PC-9 (cell line): Measurements from ENCODE around the gene SLC26A6. TPM values are rescaled to one million over a fixed set of nuclear protein-coding genes. Genes with fewer than 3 reads are reported as not detected.

Experiments
- BruUV-seq: library from RNA; stranded (reverse); fragments of 400-500 nt; replicated peaks from 2 replicates; lab custom pipeline; 2021; lab: Mats Ljungman, UMichigan
- CTCF ChIA-PET: fragments of 300-600 bp; sonication (Branson Sonifier 250); formaldehyde crosslinking; loops from one replicate; lab custom pipeline; 2022; ENCODE audit warnings: antibody characterized with exemption; lab: Charles Lee
- POLR2A ChIA-PET: fragments of 300-600 bp; sonication (Branson Sonifier 250); formaldehyde crosslinking; loops from one replicate; lab custom pipeline; 2022; ENCODE audit warnings: antibody characterized with exemption; ENCODE audit not compliant: unreplicated experiment; lab: Charles Lee
- DNase-seq, 2 experiments: peaks; one replicate each; pipeline versions ENCODE4 v3.0.0 to v3.0.0-alpha.2; 2015 to 2022; ENCODE audit warnings: mixed read lengths in 1 of 2
- H2AFZ ChIP-seq: fragments of 200-600 bp; sonication (generic); 2 replicates; pipeline ENCODE4 v1.8.1; 2017; ENCODE audit warnings: antibody characterized with exemption
- H3F3A ChIP-seq: fragments of 200-600 bp; sonication (generic); 2 replicates; pipeline ENCODE4 v1.8.1; 2017; ENCODE audit warnings: antibody characterized with exemption, mild to moderate bottlenecking, low read depth; ENCODE audit not compliant: insufficient read depth
- H3K27ac ChIP-seq: fragments of 200-600 bp; sonication (generic); 2 replicates; pipeline ENCODE4 v1.6.1; 2016; ENCODE audit warnings: mixed run types
- H3K27me3 ChIP-seq: fragments of 200-600 bp; sonication (generic); 2 replicates; pipeline ENCODE4 v1.6.1; 2016; ENCODE audit warnings: low read depth, mixed run types; ENCODE audit not compliant: insufficient read depth
- H3K36me3 ChIP-seq: fragments of 200-600 bp; sonication (generic); 2 replicates; pipeline ENCODE4 v1.6.1; 2016; ENCODE audit warnings: low read depth, mixed run types
- H3K4me1 ChIP-seq: fragments of 200-600 bp; sonication (generic); replicated peaks from 2 replicates; pipeline ENCODE4 v1.6.1; 2016; ENCODE audit warnings: mixed run types; ENCODE audit not compliant: insufficient read depth
- H3K4me2 ChIP-seq: fragments of 200-600 bp; sonication (generic); 2 replicates; pipeline ENCODE4 v1.6.1; 2017; ENCODE audit warnings: mixed run types
- H3K4me3 ChIP-seq: fragments of 200-600 bp; sonication (generic); 2 replicates; pipeline ENCODE4 v1.6.1; 2016; ENCODE audit warnings: mixed run types
- H3K79me2 ChIP-seq: fragments of 200-600 bp; sonication (generic); 2 replicates; pipeline ENCODE4 v1.6.1; 2017; ENCODE audit warnings: low read depth, mixed run types
- H3K9me2 ChIP-seq: fragments of 200-600 bp; sonication (generic); 2 replicates; pipeline ENCODE4 v1.8.1; 2017; ENCODE audit warnings: mild to moderate bottlenecking; ENCODE audit not compliant: insufficient read depth
- H3K9me3 ChIP-seq: fragments of 200-600 bp; sonication (generic); 2 replicates; pipeline ENCODE4 v1.8.1; 2016; ENCODE audit warnings: low read depth; ENCODE audit not compliant: insufficient read depth
- H4K20me1 ChIP-seq: fragments of 200-600 bp; sonication (generic); 2 replicates; pipeline ENCODE4 v1.8.1; 2017; ENCODE audit not compliant: insufficient read depth
- CTCF ChIP-seq: fragments of 200-600 bp; sonication (generic); conservative IDR thresholded peaks from 2 replicates; pipeline ENCODE4 v1.6.1; 2017; ENCODE audit warnings: mixed run types, antibody characterized with exemption, mild to moderate bottlenecking, moderate library complexity
- EZH2 ChIP-seq: fragments of 200-600 bp; sonication (generic); IDR thresholded peaks from 2 replicates; pipeline ENCODE4 v1.8.0; 2017; ENCODE audit warnings: antibody characterized with exemption, low read depth
- intact Hi-C: fragments of 100-400 bp; cut with micrococcal nuclease; formaldehyde crosslinking; loops from one replicate; pipeline ENCODE4 v1.10.0; 2022; ENCODE audit not compliant: unreplicated experiment
- total RNA-seq: library from RNA; stranded (reverse); gene quantifications from 2 replicates; pipeline ENCODE4 v1.2.3, GENCODE V29; 2021

The SLC26A6 gene
- total RNA-seq, 1 experiment from 2014 or later, result 18.7 TPM

GRCh38 chr3:48648188-48648850 lies 13.1 kb upstream of the SLC26A6 start:
- Histone ChIP-seq H3K4me3 (no peak overlapping the region), H3K27me3 (no peaks in the 10 kb centered on the region), H2AFZ (no peak overlapping the region), H3K36me3 (no peaks in the 10 kb centered on the region), H3K4me2 (no peak overlapping the region), H3K9me3 (no peaks in the 10 kb centered on the region), H3K4me1 (no peaks in the 10 kb centered on the region), H4K20me1 (no peaks in the 10 kb centered on the region), H3K27ac (no peak overlapping the region), H3F3A (no peaks in the 10 kb centered on the region), H3K9me2 (no peaks in the 10 kb centered on the region), H3K79me2 (no peaks in the 10 kb centered on the region)
- no peak for DNase-seq
- TF ChIP-seq EZH2 (no peak), CTCF (no peak)
- intact Hi-C loops, result no loop called here
- no TSS peak for BruUV-seq
- CTCF ChIA-PET, result no interaction called here
- POLR2A ChIA-PET, result no interaction called here

- no peaks in the 10 kb centered on the region for H3K36me3 ChIP-seq
- H3K79me2 ChIP-seq, result no peaks in the 10 kb centered on the region
- intact Hi-C loops, result no loop called here
- H3F3A ChIP-seq, result no peaks in the 10 kb centered on the region
- no peaks in the 10 kb centered on the region for H3K9me3 ChIP-seq
- no peak for TF ChIP-seq CTCF
- TF ChIP-seq EZH2, result no peak
- no peaks in the 10 kb centered on the region for H3K9me2 ChIP-seq
- ChIA-PET POLR2A (no interaction called here), CTCF (no interaction called here)
- H3K4me1 ChIP-seq, result no peaks in the 10 kb centered on the region
- no peaks in the 10 kb centered on the region for H4K20me1 ChIP-seq
- no peaks in the 10 kb centered on the region for H3K27me3 ChIP-seq
- no peak overlapping the region for H3K4me3 ChIP-seq
- DNase-seq, result no peak
- H3K4me2 ChIP-seq, result no peak overlapping the region
- no peak overlapping the region for H2AFZ ChIP-seq
- H3K27ac ChIP-seq, result no peak overlapping the region
- BruUV-seq, result no TSS peak
Observed at GRCh38 chr3:48647714-48648113, 12.5 kb upstream of the SLC26A6 start.

- no TSS peak for BruUV-seq
- Histone ChIP-seq H3K4me1 (no peaks in the 10 kb centered on the region), H2AFZ (no peak overlapping the region), H3K27ac (no peak overlapping the region), H3K9me2 (no peaks in the 10 kb centered on the region), H3K9me3 (no peaks in the 10 kb centered on the region), H4K20me1 (no peaks in the 10 kb centered on the region), H3F3A (no peaks in the 10 kb centered on the region), H3K4me3 (no peak overlapping the region), H3K27me3 (no peaks in the 10 kb centered on the region), H3K4me2 (no peak overlapping the region), H3K36me3 (no peaks in the 10 kb centered on the region), H3K79me2 (no peaks in the 10 kb centered on the region)
- DNase-seq, result no peak
- CTCF ChIA-PET, result no interaction called here
- POLR2A ChIA-PET, result no interaction called here
- TF ChIP-seq CTCF (no peak), EZH2 (no peak)
- intact Hi-C loops, result no loop called here
Observed at GRCh38 chr3:48644898-48645760, 9.9 kb upstream of the SLC26A6 start.
